HG03139 (cell line): Measurements from ENCODE around the gene ITGB5.

Experiments used
- ATAC-seq: cut with Tn5 transposase; IDR thresholded peaks from one replicate; pipeline ENCODE4 v1.9.1; 2021; ENCODE audit not compliant: unreplicated experiment

Gene ITGB5

GRCh38 chr3:124896824-124897526 lies 9.8 kb upstream of the ITGB5 start:
- no peak for ATAC-seq

GRCh38 chr3:124895756-124896155 lies 8.6 kb upstream of the ITGB5 start:
- ATAC-seq = no peak

DNA sequence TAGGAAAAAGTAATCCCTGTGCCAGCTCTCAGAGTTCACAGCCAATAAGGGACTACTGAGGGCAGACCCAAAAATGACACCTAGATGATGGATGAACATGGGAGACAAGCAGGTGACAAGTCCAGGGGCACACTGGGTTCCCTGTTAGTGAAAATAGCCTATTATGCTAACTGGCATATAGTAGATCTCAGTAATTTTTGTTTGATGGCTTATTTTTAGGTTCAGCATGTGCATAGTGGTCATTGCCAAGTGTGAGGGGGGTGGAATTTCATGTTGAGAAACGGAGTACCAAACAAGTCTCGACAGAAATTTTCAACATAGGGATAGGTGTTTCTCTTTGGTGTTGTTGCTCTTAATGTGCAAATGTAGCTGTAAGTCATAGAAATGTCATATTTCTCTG lies 6.4 kb upstream of the ITGB5 start:
- ATAC-seq = no peak

DNA sequence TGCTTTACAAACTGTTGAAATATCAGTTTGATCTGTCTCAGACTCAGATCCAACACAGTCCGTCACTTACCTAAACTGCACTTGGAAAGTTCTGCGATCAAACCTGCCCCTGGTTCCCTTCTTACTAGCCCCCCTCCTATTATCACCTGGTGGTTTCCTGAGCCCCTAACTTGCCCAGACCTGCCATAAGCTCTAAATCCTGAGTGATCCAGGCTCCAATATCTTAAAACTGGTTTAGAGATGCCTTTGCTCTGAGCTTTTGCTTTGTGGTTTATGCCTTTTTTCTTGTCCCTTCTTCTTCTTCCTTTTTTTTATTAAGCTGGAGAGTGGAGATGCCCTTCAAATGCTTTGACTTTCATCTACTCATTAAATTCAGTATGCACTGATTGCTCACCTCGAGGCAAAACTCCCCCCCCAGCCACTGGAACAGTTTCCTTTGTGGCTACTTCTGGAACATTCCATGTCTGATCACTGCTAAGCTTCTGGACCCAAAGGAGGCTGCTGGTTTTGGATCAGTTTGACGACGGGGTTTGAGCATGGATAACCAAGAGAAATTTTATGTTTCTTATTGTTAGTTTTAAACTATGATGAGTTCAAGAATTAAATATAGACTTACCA lies 3.5 kb upstream of the ITGB5 start:
- no peak for ATAC-seq

DNA sequence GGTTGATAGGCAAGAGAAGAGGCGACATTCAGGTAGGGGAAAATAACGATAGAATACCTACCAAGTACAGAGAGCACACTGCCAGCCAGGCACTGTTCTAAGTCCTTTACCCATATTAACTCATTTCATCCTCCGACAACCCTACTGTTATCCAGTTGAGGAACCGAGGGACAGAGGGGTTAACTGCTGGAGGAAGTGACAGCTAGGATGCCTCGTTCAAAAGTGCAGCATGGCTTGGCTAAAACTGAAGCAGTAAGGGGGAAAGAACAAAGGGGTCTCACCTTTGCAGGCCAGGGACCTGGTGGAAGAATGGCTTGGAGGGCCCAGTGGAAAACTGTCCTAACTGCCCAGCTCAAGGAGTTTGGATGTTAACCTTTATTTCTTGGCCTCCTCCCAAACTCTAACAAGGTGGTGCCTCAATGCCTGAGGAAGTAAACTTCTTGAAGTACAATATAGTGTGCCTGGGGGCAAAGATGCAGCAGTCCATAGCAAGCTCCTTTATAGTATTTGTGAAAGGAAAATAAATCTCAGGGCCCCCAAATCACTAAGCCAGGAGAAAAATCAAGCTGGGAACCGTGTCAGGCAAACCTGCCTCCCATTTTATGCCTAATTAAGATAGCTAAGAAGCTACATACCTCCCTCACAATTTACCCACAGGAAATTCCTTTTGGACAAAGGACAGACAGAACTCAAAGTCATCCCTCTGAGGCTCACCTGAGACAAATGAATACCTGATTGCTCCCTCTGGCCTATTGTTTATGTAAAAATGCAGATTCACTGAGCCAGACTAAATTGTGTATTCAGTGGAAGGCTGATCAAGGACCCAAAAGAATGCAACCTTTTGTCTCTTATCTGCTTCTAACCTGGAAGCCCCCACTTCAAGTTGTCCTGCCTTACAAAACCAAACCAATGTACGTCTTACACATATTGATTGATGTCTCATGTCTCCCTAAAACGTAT lies 1.6 kb upstream of the ITGB5 start:
- ATAC-seq = no peak

- no peak for ATAC-seq
Observed at GRCh38 chr3:124887932-124888298, 750 bp upstream of the ITGB5 start.

DNA sequence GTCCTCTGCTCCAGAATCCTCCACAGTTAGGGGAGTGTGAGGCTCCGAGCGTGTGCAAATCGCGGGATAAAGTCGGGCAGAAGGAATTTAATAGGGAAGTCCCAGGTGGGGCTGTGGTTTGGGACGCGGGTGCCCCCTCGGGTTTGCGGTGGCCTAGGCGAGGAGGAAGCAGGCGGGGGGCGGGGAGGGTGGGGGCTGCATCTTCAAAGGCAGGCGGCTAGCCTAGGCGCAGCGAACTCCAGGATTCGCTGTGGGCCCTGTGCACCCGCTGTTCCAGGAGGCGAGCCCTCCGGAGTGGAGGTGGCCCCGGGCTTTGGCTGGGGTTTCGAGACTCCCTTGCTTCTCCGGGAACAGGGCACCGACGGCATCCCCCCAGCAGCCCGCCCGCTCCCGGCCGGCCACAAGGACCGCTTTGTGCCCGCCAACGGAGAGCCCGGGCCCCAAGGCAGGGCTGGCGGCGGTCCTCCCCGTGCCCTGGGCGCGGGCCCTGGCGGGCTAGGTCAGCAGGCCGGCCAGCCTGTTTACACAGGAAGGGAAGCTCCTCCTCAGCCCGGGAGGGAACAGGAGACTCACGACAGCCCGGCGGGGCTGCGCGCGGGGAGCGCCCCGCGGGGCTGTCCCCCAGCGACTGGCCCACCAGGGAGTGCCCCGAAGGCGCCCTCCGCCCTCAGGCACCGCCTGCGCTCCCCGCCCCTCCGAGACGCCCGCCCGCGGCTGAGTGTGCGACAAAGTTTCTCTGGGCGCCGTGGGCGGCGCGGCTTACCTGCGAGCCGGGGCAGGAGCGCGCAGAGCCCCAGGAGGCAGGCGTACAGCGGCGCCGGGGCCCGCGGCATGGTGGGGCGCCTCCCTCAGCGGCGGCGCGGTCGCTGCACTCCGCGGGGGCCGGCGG lies 753 bp downstream of the ITGB5 start:
- peak; percentile 41 for ATAC-seq

DNA sequence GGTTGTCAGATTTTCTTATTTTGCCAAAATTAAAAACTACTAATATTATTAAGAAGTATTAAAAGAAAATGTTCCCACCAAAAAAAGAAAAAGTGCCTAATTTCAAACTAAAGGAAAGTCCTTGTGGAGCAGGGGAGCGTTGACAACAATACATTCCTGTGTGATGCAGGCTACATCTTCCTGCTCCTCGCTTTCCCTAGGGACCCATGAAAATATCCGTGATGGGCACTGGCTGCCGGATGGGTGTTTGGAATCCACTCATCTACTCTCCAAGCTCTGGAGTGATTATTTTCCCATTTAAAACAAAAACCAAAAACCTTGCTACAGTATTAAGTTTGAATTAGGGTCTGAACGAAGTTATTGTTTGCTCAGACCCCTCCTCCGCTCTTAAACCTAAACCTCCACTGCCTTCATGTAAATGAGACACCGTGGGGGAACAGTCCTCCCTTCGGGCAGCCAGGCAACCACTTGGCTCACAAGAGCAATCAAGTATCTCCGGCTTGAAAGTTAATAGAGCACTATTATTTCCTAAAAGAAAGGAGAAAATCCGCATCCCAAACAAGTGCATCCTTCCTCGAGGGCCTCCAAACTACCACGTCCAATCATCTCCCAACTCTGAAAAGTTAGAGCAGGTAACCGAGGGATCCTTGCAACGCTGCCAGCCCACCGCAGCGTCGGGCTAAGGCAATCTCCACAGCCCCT lies 1.5 kb downstream of the ITGB5 start:
- ATAC-seq = no peak

GRCh38 chr3:124884474-124885101 lies 2.6 kb downstream of the ITGB5 start:
- no peak for ATAC-seq

DNA sequence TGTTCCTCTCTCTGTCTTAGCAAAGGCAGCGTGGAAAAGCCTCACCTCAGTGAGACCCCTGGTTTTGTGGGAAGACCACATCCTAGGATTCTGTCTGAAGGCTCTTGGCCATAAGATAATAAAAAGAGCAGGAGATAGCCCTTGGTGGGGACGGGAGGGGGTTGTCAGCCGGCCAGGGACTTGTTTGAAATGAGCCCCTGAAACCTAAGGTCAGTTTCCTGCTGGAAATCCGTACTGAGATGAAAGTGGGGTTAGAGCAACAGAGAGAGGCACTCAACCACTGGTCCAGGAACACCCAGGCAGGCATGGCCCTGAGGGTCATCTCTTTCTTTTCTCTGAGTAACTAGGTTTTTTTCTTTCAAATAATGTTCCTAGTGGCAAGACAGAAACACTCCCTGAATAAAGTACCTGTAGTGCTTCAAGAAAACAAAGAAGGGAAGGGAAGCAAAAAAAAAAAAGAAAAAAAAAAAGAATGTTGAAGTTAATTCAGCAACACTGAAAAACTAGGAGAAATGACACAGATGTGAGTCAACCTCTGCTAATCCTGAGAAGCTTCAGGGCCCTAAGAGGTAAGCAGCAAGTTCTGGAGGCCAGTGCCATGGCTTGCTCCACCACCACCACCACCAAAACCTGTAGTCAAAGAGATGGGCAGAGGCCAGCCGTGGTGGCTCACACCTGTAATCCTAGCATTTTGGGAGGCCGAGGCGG lies 3.2 kb downstream of the ITGB5 start:
- ATAC-seq = no peak

DNA sequence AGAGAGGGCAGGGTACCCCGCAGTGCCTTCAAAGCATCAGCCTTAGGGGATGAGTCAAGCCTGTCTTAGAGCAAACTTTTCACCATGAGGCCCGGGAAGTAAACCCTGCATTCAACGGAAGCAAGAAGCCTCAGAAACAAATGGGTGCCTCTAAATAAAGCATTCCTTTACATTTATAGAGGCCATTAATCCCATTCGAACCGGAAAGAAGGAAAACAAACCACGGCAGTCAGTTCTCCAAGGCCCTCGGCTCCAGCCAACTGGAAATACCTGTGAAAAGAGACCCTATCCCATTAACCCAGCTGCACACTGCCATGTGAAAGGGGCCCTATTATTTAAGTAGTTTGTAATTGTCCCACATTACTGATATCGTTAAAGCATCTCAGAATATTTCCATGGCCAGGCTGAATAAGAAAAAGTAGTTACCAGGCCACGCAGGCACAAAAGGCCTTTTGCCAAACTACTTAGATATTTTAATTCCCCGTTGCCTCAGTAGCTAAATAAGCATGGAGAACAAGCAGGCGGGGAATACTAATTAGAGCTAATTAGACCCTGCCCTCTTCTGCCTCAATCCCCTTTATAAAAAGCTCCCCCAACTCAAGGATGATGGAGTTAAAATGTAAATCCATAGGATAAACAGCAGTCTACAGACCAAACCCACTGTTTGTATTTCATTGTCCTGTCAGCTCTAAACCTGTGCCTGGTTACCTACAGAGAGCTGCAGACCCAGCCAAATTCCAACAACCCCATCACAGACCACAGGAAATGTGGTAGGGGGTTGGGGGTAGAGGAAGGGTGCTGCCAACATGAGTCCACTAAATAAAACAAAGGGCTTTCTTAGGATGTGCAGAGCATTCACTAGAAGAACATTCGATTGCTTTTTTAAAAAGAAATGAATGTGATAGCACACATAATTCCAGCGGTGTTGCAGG lies 4.1 kb downstream of the ITGB5 start:
- no peak for ATAC-seq

DNA sequence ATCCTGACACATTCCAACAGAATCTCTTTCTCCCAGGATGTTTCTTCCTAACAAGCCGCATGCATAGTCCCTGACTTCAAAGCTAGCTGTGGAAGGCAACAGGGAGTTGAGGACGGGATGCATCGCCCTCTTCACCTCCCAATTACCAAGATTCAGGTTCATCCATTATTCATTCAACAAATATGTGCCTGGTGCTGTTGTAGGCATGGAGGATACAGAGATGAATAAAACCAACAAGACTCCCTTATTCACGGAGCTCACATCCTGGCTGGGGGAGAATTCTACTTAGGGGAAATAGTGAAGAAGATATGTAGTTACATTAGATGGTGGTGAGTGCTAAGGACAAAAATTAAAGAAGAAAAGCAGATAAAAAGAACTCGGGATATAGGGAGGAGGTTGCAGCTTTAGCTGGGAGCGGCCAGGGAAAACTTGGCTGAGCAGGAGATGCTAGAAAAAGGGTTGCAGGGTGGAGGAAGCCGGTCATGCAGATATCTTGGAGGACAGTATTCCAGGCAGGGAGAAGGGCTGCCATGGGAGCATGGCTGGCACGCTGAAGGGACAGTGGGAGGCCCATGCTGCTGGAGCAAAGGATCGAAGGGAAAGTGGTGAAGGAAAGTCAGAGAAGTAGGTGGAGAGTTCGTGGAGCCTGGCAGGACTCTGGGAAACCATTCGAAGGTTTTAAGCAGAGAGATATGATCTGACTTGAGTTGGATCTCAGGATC lies 5.0 kb downstream of the ITGB5 start:
- no peak for ATAC-seq

DNA sequence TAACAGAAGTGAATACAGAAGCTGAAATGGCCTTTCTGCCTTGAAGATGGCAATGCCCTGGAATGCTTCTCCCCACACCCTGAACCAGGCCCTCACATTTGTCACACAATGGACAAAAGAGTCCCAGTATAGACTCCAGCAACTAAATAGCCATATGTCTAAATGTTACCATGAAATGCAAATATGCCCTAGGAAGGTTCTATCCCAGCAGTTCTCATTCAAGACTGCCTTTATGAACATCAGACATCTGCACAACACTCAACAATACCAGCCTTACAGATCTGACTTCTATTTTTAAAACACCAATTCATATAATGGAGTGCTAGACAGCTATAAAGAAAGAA lies 7.9 kb downstream of the ITGB5 start:
- no peak for ATAC-seq

DNA sequence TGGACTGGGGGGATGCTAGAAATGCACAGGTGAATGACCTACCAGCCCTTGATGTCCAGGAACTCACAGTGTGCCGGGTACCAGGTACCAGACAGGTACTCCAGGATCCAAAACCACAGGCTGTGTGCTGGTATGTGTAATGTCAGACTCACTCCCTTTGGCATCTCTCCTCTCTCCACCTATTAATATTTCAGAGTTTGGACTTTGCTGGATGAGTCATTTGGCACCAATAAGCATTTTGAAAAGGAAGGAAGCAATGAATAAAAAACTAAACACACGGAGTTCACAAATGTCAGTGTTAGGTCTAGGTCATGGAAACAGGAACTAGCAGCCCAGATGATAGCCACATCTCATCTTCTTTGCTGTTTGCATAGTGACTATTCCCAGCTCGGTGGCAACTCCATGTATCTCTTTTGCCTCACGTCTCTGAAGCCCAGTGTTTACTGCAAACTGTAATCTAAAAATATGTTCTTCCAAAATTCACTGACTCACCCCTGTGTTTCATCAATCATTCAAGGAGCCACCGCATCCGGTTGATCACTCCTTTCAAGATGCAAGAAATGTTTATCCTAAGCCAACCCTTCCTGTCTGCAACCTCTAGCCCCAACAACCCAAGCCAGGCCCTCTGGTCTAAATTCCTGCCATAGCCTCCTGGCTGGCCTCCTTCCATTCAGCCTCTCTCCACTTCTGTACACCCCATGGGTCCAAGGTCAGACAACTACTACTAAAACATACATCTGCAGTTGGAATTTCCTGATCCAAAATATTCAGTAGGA lies 8.4 kb downstream of the ITGB5 start:
- no peak for ATAC-seq

GRCh38 chr3:124877674-124878073 lies 9.5 kb downstream of the ITGB5 start:
- no peak for ATAC-seq

DNA sequence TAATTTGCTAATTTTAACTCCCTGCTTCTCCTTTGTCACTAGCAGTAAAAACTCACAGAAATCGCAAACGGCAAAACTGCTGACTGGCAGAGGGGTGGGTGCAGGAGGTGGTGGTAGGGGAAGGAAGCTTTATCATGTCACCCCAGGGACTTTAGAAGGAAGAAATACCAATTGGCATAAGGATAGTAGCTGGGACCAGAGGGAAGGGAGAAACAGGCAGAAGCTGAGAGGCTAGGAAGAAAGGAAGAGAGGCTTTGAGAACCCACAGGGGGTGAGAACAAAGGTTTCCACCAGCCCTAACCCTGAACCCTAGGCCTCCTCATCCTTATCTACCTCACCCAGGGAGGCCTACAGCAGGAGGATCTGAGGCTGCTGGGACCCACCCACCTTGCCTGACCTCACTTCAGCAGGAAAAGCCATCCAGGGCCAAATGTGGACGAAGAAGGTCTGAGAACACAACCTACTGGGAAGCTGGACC lies 10.7 kb downstream of the ITGB5 start:
- ATAC-seq = no peak

DNA sequence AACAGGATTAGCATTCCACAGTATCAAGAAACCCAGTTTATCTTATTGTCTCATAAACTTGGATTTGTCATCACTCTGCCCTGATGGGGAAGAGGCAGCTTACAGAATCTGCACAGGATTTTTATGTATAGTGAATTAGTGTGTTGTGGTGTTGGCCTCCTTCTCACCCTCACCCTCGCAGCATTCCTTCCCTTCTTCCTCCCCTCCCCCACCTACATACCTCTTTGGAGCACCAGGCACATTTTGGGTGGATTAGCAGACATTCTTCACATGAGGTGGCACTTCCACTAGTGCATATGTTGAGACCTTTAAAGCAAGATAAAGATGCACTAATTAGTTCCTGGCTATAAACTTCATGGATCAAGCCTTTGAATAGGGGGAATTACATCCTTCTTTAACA lies 13.9 kb downstream of the ITGB5 start:
- ATAC-seq = no peak
